MV-4-11 (cell line): ENCODE data around the gene KLHL40.

ENCODE experiments used
- DNase-seq: peaks from one replicate; lab custom pipeline; 2025; lab: John Stamatoyannopoulos, UW

The KLHL40 gene

DNA sequence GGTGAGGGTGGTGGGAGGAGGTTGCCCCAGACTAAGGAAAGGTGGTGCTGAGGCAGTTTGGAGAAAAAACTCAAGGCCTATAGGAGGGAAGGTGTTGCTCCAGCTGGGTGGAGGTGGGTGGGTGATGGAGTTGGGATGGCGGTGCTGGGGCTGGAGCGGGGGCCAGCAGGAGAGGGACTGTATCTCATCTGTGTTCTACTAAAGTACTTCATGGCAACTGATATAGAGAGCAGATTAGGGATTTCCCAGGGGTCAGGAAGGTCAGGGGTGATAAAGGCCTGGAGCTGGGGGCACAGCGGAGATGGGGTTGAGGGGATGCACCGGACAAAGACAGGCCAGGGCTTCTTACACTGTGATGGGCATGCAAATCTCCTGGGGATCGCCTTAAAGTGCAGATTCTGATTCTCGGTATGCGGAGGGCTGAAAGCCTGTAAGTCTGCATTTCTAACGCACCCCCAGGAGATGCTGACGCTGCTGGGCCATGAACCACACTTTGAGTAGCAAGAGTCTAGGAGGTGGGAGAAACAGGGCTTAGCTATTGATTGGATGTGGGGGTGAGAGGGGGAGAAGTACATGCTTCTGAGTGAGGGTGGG is 4.2 kb downstream of the KLHL40 start:
- DNase-seq = no peak

DNA sequence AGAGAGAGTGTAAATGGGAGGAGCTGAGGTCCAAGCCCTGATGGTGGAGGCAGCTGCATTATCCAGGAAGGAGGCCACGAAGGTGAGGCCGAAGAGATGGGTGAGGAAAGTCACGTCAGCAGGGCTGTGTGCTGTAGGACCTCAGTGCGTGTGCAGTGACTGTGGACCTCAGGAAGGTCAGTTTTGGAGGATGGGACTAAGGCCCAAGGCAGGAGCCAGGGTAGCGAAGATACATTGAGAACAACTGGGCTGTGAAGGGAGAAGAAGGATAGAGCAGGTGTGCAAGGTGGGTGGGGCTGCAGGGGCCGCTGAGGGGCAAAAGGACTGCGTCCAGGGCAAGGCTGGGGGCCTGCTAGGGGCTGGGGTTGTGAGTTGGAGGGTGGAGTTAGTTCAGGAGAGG is 4.9 kb downstream of the KLHL40 start:
- DNase-seq = no peak

DNA sequence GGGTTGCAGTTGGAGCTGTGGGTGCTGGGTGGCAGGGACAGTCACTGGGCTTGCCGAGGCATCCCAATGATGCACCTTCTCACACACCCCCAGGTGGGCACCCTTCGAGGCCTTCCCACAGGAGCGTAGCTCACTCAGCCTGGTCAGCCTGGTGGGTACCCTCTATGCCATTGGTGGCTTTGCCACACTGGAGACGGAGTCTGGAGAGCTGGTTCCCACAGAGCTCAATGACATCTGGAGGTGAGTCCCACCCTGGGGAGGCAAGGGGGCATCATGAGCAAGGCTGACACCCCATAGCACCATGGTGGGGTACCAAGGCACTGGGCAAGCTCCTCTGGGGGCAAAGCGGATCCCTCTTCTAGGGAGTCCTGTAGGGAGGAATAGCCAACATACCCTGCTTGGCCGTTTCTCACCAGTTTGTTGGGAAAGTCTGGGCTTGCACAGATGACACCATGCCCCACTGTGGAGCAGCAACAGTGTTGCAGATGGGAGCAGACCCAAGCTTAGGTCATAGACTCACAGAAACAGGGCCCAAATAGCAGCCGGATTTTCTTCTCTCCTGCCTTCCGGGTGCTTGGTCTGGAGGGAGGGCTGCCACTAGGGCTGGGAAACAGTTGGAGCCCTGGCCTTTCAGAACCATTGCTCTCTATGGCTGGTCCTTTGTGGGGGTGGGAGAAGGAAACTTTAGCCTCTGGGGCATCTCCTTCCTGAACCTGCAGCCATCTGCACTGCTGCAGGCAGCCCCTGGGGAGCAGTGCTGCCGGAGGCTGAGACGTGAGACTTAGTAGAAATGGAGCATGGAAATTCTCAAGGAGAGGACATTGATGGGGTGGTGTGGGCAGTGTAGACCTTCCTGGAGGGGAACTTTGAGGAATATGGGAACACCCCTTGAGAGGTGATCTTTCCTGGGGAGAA is 5.7 kb downstream of the KLHL40 start:
- no peak for DNase-seq

DNA sequence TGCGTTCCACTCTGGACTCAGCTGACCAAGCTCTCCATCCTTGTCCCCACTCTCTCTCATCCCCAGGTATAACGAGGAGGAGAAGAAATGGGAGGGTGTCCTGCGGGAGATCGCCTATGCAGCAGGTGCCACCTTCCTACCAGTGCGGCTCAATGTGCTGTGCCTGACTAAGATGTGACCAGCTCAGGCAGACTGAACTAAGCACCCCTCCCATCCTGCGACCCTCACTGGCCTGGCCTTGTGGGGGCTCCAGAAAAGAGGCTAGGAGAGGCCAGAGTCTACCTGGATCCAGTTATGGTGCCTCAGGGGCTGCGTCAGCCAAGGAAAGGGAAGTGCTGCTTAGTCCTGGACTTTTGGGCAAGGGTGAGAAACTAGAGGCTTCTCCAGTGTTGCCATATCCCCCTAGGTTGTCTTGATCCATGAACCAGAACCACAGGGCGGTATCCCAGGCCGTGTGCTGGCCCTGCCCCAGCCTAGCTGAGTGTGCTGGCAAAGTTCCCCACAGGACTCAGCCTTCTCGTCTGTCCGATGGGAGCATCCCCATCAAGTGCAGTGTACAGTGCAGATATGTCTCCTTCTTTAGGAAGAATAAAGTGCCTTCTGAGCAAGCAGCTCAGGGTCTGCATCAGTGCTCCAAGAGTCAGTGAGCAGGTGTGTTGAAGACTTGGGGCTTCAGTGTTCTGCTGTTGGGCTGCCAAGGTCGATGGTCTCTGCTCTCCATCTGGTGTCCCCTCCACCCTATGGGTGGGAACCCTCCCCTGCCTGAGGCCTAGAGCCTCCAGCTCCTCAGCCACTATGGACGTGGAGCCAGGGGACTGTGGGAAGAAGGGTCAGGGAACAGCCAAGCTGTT is 6.7 kb downstream of the KLHL40 start:
- no peak for DNase-seq

DNA sequence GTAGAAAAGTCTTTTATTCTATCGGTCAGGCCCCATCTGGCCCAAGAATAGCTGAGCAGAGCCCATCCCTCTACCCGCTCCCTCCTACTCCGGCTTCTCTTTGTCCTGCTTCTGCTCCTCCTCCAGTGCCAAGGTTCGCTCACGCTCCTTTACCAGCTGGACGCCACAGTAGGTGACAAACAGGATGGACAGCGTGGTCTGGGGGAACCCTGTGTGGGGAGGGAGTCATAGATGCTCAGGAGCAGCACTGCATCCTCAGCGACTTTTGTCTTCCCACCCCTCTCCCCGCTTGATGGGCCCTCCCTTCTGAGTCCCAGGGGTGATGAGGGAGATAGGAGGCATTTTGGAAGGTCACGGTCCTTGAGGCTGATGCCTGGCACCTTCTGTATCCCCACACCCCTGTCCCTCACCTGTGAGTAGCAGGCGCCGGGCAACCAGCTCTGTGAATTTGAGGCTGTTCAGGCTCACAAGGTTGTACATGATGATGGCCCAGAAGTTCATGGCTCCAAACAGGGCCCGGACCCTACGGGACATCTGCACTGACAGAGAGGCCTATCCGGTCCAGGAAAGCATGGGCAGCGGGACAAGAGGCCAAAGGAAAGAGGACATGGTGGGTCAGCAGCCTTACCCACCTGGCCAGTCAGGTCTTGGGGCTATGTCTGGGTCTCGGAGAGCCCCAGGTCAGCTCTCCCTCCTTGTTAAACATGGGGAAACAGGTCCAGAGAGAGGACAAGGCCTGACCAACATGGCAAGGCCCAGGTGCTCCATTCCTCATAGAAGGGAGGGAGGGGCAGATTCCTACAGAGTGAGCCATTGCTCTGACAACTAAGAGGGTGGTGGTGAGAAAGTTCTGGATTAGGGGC is 7.6 kb downstream of the KLHL40 start:
- DNase-seq = no peak

DNA sequence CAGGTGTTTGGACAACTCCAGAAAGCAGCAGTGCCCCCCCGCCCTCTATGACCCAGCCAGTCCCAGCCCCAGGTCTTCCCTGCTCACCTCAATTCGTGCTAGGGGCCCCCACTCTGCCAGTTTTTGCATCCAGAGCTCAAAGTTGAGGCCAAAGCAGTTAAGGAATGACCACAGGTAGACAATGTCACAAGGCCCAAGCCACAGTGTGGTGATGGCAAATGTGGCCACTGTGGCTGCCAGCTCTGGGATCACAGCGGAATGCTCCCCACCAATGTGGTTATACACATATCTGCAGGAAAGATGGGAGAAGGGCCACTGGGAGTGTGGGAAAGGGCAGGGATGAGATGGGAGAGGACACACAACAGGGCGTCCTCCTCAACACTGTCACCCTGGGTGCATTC is 8.2 kb downstream of the KLHL40 start:
- DNase-seq = no peak

DNA sequence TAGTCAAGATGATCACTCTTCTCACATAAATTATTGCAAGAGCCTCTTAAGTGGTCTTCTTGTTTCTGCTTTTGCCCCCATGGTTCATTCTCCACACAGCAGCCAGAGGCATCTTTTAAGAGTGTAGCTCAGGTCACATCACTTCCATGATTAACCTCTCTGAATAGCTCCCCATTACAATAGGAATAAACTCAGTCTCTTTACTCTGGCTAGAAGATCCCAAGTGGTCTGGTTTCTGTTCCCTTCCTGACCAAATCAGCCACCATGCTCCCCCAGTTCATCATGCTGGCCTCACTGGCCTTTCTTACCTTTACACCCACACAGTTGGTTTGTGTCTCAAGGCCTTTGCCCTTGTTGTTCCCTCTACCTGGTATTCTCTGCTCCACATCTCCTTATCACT is 9.0 kb downstream of the KLHL40 start:
- DNase-seq = no peak

DNA sequence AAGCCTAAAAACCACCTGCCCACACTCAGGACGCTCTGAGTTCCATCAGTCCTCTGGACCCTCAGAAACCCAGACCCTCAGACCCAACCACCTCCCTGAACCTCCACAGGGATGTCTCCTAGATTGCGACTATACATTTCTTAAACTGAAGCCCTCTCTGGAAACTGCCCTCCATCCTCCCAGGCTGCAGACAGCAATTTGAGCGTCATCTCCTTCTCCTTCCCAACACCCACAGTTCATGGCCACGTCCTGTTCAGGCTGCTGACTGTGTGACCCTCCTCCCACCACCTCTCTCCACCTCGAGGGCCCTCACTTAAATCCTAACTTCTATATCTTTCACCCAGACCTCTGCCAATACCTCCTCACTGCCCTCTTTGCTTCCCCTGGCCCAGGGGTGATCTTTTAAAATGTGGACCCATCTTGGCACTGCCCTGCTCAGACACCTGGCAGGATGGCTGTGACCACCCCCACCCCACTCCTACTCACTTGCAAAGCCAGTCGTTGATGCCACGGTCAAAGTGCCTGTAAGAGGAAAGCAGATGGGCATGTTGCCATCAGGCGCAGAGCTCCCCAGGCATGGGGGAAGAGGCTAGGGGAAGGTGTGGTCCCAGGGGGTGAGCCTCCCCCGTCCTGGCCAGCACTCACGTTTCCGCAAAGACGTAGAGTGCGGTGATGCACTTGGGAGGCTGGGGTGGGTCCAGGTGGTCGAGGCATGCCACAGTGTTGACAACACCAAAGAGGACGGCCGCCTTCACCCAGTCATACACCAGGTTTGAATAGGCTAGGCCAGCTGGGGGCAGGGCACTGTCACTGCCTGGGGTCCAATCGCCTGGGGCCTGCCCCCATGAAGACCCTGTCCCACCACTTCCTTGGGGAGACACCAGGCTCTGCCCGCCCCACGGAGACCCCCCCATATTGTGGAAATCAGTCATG is 11.3 kb downstream of the KLHL40 start:
- DNase-seq = no peak

DNA sequence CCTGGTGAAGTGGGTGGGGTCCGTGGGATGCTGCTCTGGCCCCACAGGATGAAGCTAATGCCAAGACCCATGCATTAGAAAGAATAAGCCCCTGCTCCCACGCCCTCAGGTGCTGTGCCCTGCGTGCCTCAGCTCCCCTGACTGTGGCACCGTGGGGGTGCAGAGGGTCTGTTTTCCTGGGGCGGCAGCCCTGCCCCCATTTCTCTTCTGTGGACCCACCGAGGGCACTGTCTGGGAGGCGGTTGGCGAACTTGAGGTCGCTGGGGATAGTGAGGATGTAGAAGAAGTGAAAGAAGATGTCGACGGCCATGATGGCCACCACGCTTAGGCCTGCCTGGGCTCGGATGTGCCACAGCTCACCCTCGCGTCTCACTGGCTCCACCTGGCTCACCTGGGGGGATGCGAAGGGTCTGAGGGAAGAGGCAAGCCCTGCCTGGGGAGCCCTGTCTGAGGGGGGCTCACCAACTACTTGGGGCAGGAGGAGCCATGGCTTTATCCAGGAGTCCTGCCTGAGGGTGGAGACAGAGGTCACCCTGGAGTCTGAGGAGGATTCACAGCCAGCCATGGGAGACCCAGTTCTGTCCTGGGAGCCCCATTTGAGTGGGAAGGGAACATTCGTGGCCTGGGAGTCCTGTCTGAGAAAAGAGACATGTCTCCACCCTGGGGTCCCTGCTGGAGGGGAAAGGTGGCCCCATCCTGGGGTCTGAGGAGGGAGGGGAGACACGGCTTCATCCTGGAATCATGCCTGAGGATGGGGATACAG is 12.1 kb downstream of the KLHL40 start:
- DNase-seq = no peak

DNA sequence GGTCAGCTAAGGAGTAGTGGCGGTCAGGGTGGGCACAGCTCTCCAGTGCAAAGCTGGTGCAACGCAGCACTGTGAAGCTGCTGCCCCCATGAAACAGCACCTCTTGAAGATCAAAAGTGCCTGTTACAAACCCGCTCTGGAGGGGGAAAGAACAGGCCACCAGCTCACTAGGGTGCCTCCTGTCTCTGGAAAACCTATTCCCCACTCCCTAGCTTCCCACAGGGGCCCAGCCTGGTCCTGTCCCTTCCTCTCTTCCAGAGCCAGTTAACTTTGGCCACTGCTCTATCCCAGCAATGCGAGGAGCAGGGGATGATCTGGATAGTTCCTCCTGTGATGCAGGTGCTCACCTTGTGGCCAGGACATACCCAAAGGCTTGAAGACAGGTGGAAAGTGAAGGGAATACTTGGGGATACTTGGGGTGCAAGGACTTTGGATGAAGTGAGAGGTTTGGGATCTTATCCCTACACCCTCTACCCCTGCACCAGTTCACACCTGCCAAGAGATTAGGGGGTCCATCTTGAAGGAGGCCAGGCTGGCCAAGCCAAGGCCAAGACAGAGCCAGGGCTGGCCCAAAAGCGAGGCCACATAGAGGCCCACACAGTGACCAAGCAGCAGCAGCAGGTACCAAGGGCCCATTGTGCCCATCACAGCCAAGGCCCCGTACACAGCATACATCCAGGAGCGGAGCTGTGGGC is 13.0 kb downstream of the KLHL40 start:
- DNase-seq = no peak

DNA sequence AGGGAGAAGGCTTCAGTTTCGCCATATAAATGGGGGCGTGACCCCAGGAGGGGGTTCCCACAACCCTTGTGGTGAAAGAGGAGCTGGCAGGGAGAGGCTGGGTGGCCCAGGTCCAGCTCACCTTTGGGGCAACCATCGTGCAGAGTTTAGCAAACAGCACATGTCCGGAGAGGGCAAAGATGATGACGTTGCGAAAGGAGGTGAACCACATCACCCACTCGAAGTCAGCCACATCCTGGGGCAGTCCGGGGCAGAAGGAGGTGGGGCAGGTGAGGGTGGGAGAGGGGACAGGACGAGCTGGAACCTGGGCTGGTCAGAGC is 13.5 kb downstream of the KLHL40 start:
- no peak for DNase-seq

DNA sequence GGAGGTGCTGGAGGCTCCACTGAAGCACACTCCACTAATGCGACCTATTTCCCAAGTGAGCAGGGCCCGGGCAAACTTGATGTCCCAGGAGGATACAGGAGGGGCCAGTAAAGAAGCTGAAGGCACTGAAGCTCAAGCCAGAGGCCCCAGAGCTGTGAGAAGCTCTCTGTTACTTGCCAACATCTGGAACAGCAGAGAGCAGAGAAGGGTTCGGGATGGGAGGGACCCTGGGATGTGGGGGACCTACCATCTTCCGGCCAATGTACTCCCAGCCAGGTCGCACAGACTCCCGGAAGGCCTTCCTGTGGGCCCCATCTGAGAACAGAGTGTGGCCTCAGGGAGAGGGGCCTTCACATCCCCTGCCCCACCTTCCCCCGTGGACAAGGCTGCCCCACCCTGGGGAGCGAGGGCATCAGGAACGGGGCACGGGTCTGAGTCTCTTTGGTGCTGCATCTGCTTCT is 14.2 kb downstream of the KLHL40 start:
- DNase-seq = no peak

DNA sequence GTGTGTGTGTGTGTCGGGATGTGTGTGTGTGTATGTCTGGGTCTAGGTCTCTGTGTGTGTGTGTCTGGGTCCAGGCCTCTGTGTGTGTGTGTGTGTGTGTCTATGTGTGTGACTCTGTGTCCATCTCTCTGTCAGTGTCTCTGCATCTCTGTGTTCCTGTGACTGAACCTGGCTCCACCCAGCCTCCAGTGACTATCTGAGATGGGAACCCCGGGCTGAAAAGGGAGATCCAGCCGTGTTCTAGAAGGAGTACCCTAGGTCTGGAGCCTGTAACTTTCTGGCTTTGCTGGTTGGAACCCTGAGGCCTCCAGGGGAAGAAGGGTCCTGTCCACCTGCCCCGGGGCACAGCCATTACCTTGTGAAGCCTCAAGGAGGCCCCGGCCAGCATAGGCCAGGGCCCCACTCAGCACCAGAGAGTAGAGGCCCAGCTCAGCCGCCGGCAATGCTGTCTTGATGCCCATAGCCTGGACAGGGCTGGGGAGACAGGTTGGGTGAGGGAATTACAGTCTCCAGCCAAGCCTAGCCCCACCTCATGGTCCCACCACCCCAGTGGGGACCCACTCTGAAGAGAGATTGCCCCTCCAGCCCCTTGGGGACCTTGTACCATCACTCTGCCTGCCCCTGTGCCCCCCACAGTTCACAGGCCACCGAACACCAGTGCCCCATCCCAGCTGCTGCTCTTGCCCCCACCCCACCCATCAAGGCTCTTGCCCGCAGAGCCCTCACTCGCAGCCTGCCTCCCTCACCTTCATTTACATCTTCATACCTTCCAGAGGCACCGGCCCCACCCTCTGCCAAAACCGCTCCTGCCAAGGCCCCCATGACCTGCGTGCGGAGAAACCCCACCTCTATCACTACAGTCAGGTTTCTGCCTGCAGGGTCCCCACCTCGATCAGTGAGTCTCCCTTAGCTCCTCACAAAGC is 15.3 kb downstream of the KLHL40 start:
- no peak for DNase-seq

DNA sequence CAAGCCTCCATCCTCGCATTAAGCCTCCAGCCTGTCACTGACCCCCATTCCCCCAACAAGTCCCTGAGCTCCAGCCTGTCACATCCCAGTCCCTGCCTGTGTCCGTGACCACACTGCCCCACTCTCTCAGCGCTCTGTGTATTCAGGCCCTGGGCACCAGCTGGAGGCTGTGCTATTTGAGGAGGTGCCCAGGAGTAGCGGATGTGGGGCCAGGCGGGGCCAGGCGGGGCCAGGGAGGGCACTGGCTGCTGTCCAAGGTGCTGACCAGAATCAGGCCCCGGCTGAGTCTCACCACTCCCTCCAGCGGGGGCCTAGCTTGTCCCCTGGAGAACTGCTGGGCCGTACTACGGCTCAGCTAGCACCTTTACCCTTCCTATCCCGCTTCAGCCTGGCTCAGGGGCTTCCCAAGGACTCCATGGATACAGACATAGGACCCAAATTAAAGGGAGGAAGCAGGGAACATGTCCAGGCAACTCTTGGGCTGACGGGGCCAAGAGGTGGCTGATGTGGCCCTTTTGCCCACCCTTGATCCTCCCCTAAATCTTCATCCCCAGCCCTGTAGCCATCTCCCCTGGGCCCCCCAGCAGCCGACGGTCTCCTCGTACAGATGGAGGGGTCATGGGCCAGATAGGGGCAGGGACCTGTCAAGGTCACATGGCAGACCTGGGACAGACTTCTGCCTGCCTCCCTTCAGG is 16.2 kb downstream of the KLHL40 start:
- peak; percentile 43 for DNase-seq

DNA sequence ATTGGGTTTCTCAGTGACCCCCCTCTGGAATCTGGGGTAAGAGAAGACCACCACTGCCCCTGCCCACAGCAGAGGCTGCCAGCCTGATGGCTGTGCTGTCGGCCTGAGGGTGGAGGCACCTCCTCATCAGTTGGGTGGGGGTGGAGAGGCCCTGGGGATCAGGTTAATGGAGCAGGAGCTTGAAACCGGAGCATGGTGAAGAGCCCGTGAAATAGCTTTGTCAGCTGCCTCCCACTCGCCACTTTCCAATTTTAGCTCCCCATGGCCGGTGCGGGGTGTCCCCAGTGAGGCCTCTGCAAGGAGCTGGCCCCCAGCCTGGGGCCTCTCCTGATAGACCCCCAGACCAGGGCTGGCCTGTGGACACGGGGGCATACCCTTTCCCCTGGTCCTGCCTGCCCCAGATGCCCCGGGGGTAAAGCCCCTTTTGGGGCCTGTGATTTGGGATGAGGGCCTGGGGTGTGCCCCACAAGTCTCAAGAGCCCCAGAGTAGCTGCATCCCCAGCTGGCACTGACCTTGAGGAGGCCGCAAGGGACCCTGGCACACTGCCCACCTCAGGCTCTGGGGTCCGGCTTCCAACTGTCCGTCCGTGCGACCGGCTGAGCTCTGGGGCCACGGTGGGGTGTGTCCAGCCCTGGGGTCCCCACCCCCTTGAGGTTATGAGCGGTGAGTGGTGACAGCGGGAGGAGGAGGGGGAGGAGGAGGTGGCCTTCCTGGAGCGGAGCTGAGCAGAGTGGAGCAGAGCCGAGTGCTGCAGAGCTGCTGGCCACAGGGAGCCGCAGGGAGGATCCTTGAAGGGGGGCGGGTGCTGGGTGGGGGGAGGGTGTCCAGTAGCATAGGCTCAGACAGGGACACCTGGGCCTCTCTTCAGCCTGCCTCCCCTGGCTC is 17.0 kb downstream of the KLHL40 start, which contains the start of gene HHATL:
Gene HHATL, minus strand, starts transcription at position 733 of the 886 bp plus-strand sequence. CDS start 1,972 bp downstream, outside the sequence.
- no peak for DNase-seq

DNA sequence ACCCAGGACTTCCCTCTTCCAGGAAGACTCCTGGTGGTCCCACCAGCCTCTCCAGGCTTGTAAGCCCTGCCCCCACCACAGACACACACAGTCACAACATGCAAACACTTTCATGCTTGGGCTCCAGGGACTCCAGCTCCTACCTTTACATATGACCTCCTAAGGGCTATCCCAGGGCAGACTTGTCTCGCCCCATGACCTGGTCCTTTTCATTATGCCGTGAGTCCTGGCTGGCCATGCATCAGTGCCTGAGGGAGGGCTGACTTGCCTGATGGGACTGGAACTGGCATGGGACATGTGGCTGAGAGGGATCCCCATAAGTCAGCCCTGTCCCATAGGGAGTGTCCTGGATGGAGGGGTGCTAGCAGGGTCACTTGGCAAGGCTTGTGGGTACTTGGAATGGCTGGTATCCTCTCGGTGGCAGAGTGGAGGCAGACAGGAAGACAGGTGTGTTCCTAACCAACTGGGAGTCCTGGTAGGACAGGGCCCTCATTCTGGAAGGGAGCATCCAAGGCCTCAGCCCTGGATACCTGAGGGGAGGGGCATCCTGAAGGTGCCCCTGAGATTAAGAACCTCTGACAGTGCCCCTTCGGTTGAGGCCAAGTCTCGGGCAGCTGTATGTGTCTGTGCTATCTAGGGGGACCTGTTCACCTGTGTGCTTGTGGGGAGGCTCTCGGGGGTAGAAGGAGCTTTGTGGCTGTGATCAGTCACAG is 17.8 kb downstream of the KLHL40 start:
- DNase-seq = no peak
